ENCODE data around the gene GSK3A. TPM values are rescaled to one million over a fixed set of nuclear protein-coding genes. Genes with fewer than 3 reads are reported as not detected.

GSK3A gene
- total and polyA plus RNA-seq, 2 of the 4 experiments (the other 2 are of a cell fraction), result 8.1 to 43.3 TPM

- Histone ChIP-seq H2AK5ac (ENCODE audit: low read depth, low read length) (no peak overlapping the region), H3K9me1 (ENCODE audit: insufficient read depth, low read length) (peaks cover 14% of the 10 kb centered on the region), H4K91ac (ENCODE audit: insufficient read depth, low read depth, low read length) (no peak overlapping the region), H3K9me3 (ENCODE audit: control insufficient read depth, insufficient read depth, low read length) (no peaks in the 10 kb centered on the region), H3K4ac (ENCODE audit: low read depth, low read length) (no peak overlapping the region), H4K20me1 (ENCODE audit: insufficient read depth, low read length) (peaks cover 62% of the 10 kb centered on the region), H2BK15ac (ENCODE audit: low read depth, low read length) (no peak overlapping the region), H3K18ac (ENCODE audit: low read depth, low read length) (no peak overlapping the region), H3K4me1 (ENCODE audit: control insufficient read depth, insufficient read depth, low read length) (no peaks in the 10 kb centered on the region), H4K8ac (ENCODE audit: low read depth in 2 of 2, low read length in 2 of 2) (no peak overlapping the region), H3K23ac (ENCODE audit: low read depth, low read length) (no peak overlapping the region), H2BK120ac (ENCODE audit: low read depth, low read length) (no peak overlapping the region), H4K5ac (ENCODE audit: low read depth, low read length) (no peak overlapping the region), H3K9ac (ENCODE audit: low read depth, low read length) (no peak overlapping the region), H2BK20ac (ENCODE audit: low read depth, low read length) (no peak overlapping the region), H3K56ac (ENCODE audit: extremely low read depth, insufficient read depth, low read length) (no peak overlapping the region), H3K27ac (ENCODE audit: insufficient read depth, low read length) (no peak overlapping the region), H2AK9ac (replicated peaks; ENCODE audit: low read depth, low read length, poor library complexity) (no peak overlapping the region), H3K79me1 (ENCODE audit: low read depth in 1 of 2, low read length in 2 of 2) (peaks cover 23 to 86% of the 10 kb centered on the region in 2 experiments), H3K14ac (replicated peaks; ENCODE audit: low read depth, low read length) (no peak overlapping the region), H3K4me2 (ENCODE audit: low read depth, low read length) (no peak overlapping the region), H3K36me3 (ENCODE audit: control insufficient read depth, insufficient read depth, low read length) (peaks cover 53% of the 10 kb centered on the region), H2BK5ac (ENCODE audit: low read depth, low read length, poor library complexity, severe bottlenecking) (no peak overlapping the region), H2AFZ (replicated peaks; ENCODE audit: low read length, poor library complexity) (no peak overlapping the region), H3K27me3 (ENCODE audit: control insufficient read depth, insufficient read depth, low read length) (no peaks in the 10 kb centered on the region), H3K4me3 (ENCODE audit: insufficient read depth, low read depth, low read length) (no peak overlapping the region)
- no TSS peak for BruUV-seq (replicated peaks)
- DNase-seq (no peak), ATAC-seq (ENCODE audit: low read depth) (no peak)
- ChIA-PET CTCF (no interaction called here), POLR2A (ENCODE audit: unreplicated experiment) (no interaction called here)
- no peak for TF ChIP-seq ELK1 (IDR thresholded peaks at IDR 0.05; ENCODE audit: borderline replicate concordance, low read depth, low read length)
- TF ChIP-seq USF2 (IDR thresholded peaks at IDR 0.05; ENCODE audit: low read depth, low read length), result no peak
- no peak for TF ChIP-seq RFX5 (IDR thresholded peaks at IDR 0.05; ENCODE audit: low read depth, low read length)
- no peak for TF ChIP-seq FOS (IDR thresholded peaks at IDR 0.05; ENCODE audit: low read depth, low read length)
- TF ChIP-seq CEBPB (IDR thresholded peaks at IDR 0.05; ENCODE audit: low read depth, low read length), result no peak
- no peak for TF ChIP-seq MAFK (IDR thresholded peaks at IDR 0.05; ENCODE audit: low read depth, low read length)
- TF ChIP-seq MAZ (IDR thresholded peaks at IDR 0.05; ENCODE audit: borderline replicate concordance, low read depth, low read length), result no peak
- TF ChIP-seq RAD21 (IDR thresholded peaks at IDR 0.05; ENCODE audit: low read length), result no peak
- TF ChIP-seq CHD1 (IDR thresholded peaks at IDR 0.05; ENCODE audit: low read depth, low read length), result no peak
- no peak for TF ChIP-seq BHLHE40 (IDR thresholded peaks at IDR 0.05; ENCODE audit: low read depth, low read length)
- no peak for TF ChIP-seq MXI1 (IDR thresholded peaks at IDR 0.05; ENCODE audit: borderline replicate concordance, low read depth, low read length)
- TF ChIP-seq RCOR1 (IDR thresholded peaks at IDR 0.05; ENCODE audit: insufficient replicate concordance, low read length), result no peak
- no peak for TF ChIP-seq CTCF (conservative IDR thresholded peaks at IDR 0.05; ENCODE audit: low read depth, low read length)
- TF ChIP-seq SMC3 (IDR thresholded peaks at IDR 0.05; ENCODE audit: low read depth, low read length), result no peak
- intact Hi-C loops (cut with micrococcal nuclease) (no loop called here), in situ Hi-C loops (cut with MboI; ENCODE audit: low sequenced_read_pairs) (no loop called here), dilution Hi-C loops (cut with HindIII; ENCODE audit: low sequenced_read_pairs, unreplicated experiment) (no loop called here)
- WGBS, 2 experiments (ENCODE audit: extremely low coverage in 2 of 2, insufficient read length in 1 of 2), result 94 to 100% methylated on average over 2 to 28 of the region's 37 CpGs
These were observed 17.3 kb downstream of the GSK3A start for GRCh38 chr19:42224940-42225717.

Data from IMR-90 (cell line).